Measurements from ENCODE around the gene DCDC1. TPM values are rescaled to one million over a fixed set of nuclear protein-coding genes. Genes with fewer than 3 reads are reported as not detected.

The DCDC1 gene
- total RNA-seq, 1 experiment from 2014 or later, result 1.5 TPM

DNA sequence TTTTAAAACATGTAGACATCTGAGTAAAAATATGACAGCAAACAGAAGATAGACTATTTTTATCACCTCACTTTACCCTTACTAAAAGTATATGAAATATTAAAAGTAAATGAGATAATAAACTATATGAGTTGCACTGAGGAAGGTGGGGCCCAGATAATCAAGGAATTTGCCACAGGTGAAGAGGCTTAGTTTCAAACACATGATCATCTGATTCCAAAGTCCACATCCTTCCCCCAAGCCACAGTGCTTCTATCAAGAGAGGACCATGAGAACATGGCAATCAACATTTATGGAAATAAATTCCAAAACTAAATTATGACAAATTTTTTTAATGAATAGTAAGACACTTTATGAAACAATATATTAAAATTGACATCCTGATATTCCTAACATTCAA is 384.0 kb downstream of the DCDC1 start:
- H3K9me3 ChIP-seq (ENCODE audit: control insufficient read depth in 1 of 2, insufficient read depth in 1 of 2, low read depth in 1 of 2, low read length in 2 of 2), result no peaks in the 10 kb centered on the region
- H4K20me1 ChIP-seq (ENCODE audit: insufficient read depth), result no peaks in the 10 kb centered on the region
- no peak overlapping the region for H3K4me2 ChIP-seq (ENCODE audit: low read length)
- DNase-seq (ENCODE audit: low read depth, low spot score), result no peak
- RAD21 ChIA-PET (ENCODE audit: low non-redundant PET in 1 of 2, low total read pairs in 2 of 2, uncharacterized antibody in 2 of 2, unreplicated experiment in 2 of 2), result no interaction called here
- no peaks in the 10 kb centered on the region for H3K9me2 ChIP-seq (ENCODE audit: insufficient read depth)
- H3K27ac ChIP-seq (ENCODE audit: low read depth, low read length), result no peak overlapping the region
- H3K9ac ChIP-seq (ENCODE audit: low read length), result no peak overlapping the region
- H2AFZ ChIP-seq (ENCODE audit: low read depth, low read length, poor library complexity, severe bottlenecking), result no peak overlapping the region
- H3K79me2 ChIP-seq (ENCODE audit: insufficient read depth, low read length), result no peaks in the 10 kb centered on the region
- H3K27me3 ChIP-seq (ENCODE audit: insufficient read depth, low read length), result peaks cover 27% of the 10 kb centered on the region
- H3K4me1 ChIP-seq (ENCODE audit: control insufficient read depth in 1 of 2, insufficient read depth in 2 of 2, low read length in 2 of 2), result no peaks in the 10 kb centered on the region
- ATAC-seq, result no peak
- POLR2A ChIA-PET, result no interaction called here
- CTCF ChIA-PET, result no interaction called here
- intact Hi-C loops (cut with micrococcal nuclease), result no loop called here
- no peaks in the 10 kb centered on the region for H3K36me3 ChIP-seq (ENCODE audit: control insufficient read depth in 1 of 2, insufficient read depth in 2 of 2, low read length in 2 of 2)
- H3K4me3 ChIP-seq (replicated peaks in 1 of 2; ENCODE audit: low read depth in 1 of 2, low read length in 2 of 2), result no peak overlapping the region
- TF ChIP-seq EGR1 (IDR thresholded peaks at IDR 0.05; ENCODE audit: low read depth), result no peak
- TF ChIP-seq, protein P1, sequence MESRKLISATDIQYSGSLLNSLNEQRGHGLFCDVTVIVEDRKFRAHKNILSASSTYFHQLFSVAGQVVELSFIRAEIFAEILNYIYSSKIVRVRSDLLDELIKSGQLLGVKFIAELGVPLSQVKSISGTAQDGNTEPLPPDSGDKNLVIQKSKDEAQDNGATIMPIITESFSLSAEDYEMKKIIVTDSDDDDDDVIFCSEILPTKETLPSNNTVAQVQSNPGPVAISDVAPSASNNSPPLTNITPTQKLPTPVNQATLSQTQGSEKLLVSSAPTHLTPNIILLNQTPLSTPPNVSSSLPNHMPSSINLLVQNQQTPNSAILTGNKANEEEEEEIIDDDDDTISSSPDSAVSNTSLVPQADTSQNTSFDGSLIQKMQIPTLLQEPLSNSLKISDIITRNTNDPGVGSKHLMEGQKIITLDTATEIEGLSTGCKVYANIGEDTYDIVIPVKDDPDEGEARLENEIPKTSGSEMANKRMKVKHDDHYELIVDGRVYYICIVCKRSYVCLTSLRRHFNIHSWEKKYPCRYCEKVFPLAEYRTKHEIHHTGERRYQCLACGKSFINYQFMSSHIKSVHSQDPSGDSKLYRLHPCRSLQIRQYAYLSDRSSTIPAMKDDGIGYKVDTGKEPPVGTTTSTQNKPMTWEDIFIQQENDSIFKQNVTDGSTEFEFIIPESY (IDR thresholded peaks at IDR 0.05; ENCODE audit: extremely low read depth, insufficient replicate concordance, low read length), result no peak
- TF ChIP-seq YY1 (IDR thresholded peaks at IDR 0.05; ENCODE audit: extremely low read depth, insufficient replicate concordance, low read depth, low read length), result no peak
- TF ChIP-seq ZFX (IDR thresholded peaks at IDR 0.05), result no peak
- no peak for TF ChIP-seq POLR2A (IDR thresholded peaks at IDR 0.05; ENCODE audit: borderline replicate concordance, extremely low read depth, insufficient read depth, insufficient read length)
- TF ChIP-seq SP1 (IDR thresholded peaks at IDR 0.05; ENCODE audit: low read depth), result no peak
- TF ChIP-seq, protein P2, sequence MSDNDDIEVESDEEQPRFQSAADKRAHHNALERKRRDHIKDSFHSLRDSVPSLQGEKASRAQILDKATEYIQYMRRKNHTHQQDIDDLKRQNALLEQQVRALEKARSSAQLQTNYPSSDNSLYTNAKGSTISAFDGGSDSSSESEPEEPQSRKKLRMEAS (IDR thresholded peaks at IDR 0.05), result no peak
- TF ChIP-seq, protein P3, sequence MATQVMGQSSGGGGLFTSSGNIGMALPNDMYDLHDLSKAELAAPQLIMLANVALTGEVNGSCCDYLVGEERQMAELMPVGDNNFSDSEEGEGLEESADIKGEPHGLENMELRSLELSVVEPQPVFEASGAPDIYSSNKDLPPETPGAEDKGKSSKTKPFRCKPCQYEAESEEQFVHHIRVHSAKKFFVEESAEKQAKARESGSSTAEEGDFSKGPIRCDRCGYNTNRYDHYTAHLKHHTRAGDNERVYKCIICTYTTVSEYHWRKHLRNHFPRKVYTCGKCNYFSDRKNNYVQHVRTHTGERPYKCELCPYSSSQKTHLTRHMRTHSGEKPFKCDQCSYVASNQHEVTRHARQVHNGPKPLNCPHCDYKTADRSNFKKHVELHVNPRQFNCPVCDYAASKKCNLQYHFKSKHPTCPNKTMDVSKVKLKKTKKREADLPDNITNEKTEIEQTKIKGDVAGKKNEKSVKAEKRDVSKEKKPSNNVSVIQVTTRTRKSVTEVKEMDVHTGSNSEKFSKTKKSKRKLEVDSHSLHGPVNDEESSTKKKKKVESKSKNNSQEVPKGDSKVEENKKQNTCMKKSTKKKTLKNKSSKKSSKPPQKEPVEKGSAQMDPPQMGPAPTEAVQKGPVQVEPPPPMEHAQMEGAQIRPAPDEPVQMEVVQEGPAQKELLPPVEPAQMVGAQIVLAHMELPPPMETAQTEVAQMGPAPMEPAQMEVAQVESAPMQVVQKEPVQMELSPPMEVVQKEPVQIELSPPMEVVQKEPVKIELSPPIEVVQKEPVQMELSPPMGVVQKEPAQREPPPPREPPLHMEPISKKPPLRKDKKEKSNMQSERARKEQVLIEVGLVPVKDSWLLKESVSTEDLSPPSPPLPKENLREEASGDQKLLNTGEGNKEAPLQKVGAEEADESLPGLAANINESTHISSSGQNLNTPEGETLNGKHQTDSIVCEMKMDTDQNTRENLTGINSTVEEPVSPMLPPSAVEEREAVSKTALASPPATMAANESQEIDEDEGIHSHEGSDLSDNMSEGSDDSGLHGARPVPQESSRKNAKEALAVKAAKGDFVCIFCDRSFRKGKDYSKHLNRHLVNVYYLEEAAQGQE (IDR thresholded peaks at IDR 0.05; ENCODE audit: low read depth), result no peak
- TF ChIP-seq RAD21 (IDR thresholded peaks at IDR 0.05; ENCODE audit: low read depth), result no peak
- TF ChIP-seq JUND (IDR thresholded peaks at IDR 0.05), result no peak
- no peak for TF ChIP-seq TCF7L2 (IDR thresholded peaks at IDR 0.05; ENCODE audit: borderline replicate concordance, extremely low read depth, insufficient read depth, insufficient read length)
- TF ChIP-seq CEBPB (IDR thresholded peaks at IDR 0.05; ENCODE audit: low read depth), result no peak
- no peak for TF ChIP-seq POLR2AphosphoS5 (IDR thresholded peaks at IDR 0.05; ENCODE audit: low read depth, low read length)
- BruUV-seq (replicated peaks), result no TSS peak

Data from HCT116 (cell line).